A549 (cell line): Measurements from ENCODE around the gene MAN1C1.

Experiments used
- ELK1 ChIP-seq: fragments of 150-350 bp; IDR thresholded peaks from 2 replicates; pipeline ENCODE4 v1.6.1; 2014; ENCODE audit warnings: low read depth, mild to moderate bottlenecking, low read length
- GATA3 ChIP-seq: IDR thresholded peaks from 2 replicates; pipeline ENCODE4 v1.6.1; 2012; ENCODE audit warnings: borderline replicate concordance
- TF ChIP-seq, protein P1 (sequence below): fragments of 450-650 bp; IDR thresholded peaks from 2 replicates; pipeline ENCODE4 v1.6.1; 2014; ENCODE audit warnings: antibody characterized with exemption

DNA sequence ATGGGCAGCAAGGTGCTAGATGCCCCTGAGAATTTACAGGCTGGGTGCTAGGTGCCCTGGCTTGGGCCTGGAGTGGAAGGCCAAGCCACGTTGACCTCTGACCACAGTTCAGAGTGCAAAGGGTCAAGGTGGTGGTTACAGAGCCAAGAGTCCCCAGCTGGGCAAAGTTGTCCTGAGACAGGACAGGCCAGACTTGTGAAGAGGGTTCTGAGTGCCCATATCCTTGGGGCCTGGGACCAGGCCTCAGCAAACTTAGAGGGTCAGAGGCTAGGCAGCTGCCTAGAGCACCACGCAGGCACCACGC lies 164.5 kb downstream of the MAN1C1 start:
- TF ChIP-seq GATA3, result no peak
- TF ChIP-seq, protein P1, sequence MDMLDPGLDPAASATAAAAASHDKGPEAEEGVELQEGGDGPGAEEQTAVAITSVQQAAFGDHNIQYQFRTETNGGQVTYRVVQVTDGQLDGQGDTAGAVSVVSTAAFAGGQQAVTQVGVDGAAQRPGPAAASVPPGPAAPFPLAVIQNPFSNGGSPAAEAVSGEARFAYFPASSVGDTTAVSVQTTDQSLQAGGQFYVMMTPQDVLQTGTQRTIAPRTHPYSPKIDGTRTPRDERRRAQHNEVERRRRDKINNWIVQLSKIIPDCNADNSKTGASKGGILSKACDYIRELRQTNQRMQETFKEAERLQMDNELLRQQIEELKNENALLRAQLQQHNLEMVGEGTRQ, result no peak
- no peak for TF ChIP-seq ELK1
